Measurements from ENCODE around the gene PER1. TPM values are rescaled to one million over a fixed set of nuclear protein-coding genes. Genes with fewer than 3 reads are reported as not detected.
A peak's percentile ranks its signal among the peaks of the same experiment; 100 is the strongest.

The PER1 gene
- total and polyA plus RNA-seq, 2 of the 13 experiments (the other 11 are each of a cell fraction or from before 2014, with no cell fraction given): 2.6 to 3.6 TPM

GRCh38 chr17:8125154-8125946 lies 26.9 kb downstream of the PER1 start (continued):
- no peak; the same call in 1 of the 2 replicates for TF ChIP-seq ARID5B (CRISPR knock-in tag; IDR thresholded peaks at IDR 0.05)
- TF ChIP-seq ZBTB39 (CRISPR knock-in tag; IDR thresholded peaks at IDR 0.05): no peak
- TF ChIP-seq ZNF513 (CRISPR knock-in tag; conservative IDR thresholded peaks at IDR 0.05): no peak
- TF ChIP-seq ZFP36L1 (CRISPR knock-in tag; IDR thresholded peaks at IDR 0.05): no peak
- 0 out of 2 replicates have a peak, but pooled peaks have one; percentile 15 for TF ChIP-seq PPARG (CRISPR knock-in tag; conservative IDR thresholded peaks at IDR 0.05)
- TF ChIP-seq TMF1 (CRISPR knock-in tag; IDR thresholded peaks at IDR 0.05; ENCODE audit: low read depth): no peak
- TF ChIP-seq MAF1 (CRISPR knock-in tag; IDR thresholded peaks at IDR 0.05; ENCODE audit: borderline replicate concordance): peak; percentile 91
- TF ChIP-seq MXI1 (IDR thresholded peaks at IDR 0.05; ENCODE audit: borderline replicate concordance, low read depth, low read length): peak; percentile 46; the same call in 1 of the 3 replicates
- TF ChIP-seq NFE2L2 (IDR thresholded peaks at IDR 0.05; ENCODE audit: low read length): no peak
- TF ChIP-seq ZNF772 (CRISPR knock-in tag; IDR thresholded peaks at IDR 0.05): 0 out of 2 replicates have a peak, but pooled peaks have one; percentile 47
- no peak for TF ChIP-seq PHB2 (IDR thresholded peaks at IDR 0.05; ENCODE audit: partially characterized antibody)
- TF ChIP-seq ZNF773 (CRISPR knock-in tag; IDR thresholded peaks at IDR 0.05; ENCODE audit: borderline replicate concordance): no peak
- no peak for TF ChIP-seq ZNF12 (CRISPR knock-in tag; IDR thresholded peaks at IDR 0.05)
- TF ChIP-seq PLSCR1 (CRISPR knock-in tag; IDR thresholded peaks at IDR 0.05; ENCODE audit: borderline replicate concordance): no peak
- no peak for TF ChIP-seq CBX1 (IDR thresholded peaks at IDR 0.05; ENCODE audit: low read depth)
- peak; percentile 59; the same call in 1 of the 2 replicates for TF ChIP-seq ZBTB25 (CRISPR knock-in tag; IDR thresholded peaks at IDR 0.05)
- no peak for TF ChIP-seq LBX2 (CRISPR knock-in tag; IDR thresholded peaks at IDR 0.05; ENCODE audit: borderline replicate concordance)
- TF ChIP-seq ZNF225 (CRISPR knock-in tag; IDR thresholded peaks at IDR 0.05): no peak
- TF ChIP-seq CBX2 (IDR thresholded peaks at IDR 0.05; ENCODE audit: low read depth, low read length): no peak
- no peak for TF ChIP-seq CBX2 (CRISPR knock-in tag; IDR thresholded peaks at IDR 0.05; ENCODE audit: low read depth)

Data from HepG2 (cell line).